Activated T-helper 1 cell treated with Interleukin-2 at 50 U/mL for 16 hours (primary cell): ENCODE data around the gene STK35.

Experiments
- DNase-seq: peaks from one replicate; pipeline ENCODE4 v3.0.0-alpha.2; 2020; ENCODE audit warnings: low read depth

Gene STK35

DNA sequence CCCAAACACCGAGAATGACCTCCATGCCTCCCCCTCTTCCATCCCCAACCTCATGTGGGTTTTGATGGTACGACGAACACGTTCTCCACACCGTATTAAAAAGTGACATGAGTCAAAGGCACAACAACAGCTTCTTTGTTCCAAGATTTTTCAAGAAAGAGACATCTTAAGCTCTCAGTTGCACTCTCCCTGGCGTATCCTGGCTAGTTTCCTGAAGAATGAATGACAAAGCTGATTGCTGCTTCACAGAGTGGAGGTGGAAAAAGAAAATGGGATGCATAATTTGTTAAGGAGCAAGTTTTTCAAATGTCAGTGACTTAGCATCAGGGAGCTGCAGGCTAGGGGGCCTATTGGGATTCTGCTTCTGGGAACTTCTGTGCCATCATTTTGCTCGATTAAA, 95.5 kb downstream of the STK35 start:
- DNase-seq: no peak
